NCI-H1930 (cell line): ENCODE data around the gene EFCAB6.

Experiments
- DNase-seq, 2 experiments: peaks; one replicate each; lab custom pipeline; 2025; lab: John Stamatoyannopoulos, UW

EFCAB6 gene

DNA sequence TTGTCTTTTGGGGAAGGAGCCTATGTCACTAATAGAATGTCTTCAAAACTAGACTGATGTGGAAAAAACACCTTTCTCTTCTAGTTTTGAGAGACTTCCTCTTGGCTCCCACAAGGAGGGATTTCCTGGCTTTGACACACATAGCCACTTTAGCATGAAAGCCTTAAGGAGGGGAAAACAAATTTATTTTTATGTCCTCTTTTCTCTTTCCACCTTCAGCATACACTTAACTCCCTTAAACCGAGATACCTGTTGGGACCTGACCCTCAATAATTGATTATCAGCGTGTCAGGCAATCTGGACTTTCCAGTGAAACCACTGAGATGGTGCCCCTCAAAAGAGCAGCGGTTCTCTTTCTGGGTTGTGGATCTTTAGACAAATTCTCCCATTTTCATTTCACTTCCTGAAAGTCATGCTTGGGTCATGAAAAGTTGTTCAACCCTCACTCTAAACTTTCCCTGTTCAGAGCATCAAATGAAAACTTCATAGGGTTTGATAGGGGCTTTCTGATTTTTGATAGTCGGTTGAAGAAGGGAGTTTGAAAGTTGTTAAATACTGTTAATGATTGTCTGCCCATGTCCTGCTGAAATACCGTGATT lies 9.1 kb downstream of the EFCAB6 start:
- no peak for DNase-seq

DNA sequence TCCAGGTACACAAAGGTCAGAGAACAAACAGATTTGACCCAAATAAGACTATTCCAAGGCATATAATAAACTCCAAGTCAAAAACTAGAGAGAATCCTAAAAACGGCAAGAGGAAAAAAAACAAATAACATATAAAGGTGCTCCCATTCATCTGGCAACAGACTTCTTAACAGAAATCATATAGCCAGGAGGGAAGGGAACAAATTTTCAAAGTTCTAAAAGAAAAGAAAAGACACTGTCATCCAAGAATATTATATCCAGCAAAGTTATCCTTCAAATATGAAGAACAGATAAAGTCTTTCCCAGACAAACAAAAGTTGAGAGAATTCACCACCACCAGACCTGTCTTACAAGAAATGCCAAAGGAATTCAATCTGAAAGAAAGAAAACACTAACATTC lies 11.1 kb downstream of the EFCAB6 start:
- DNase-seq: no peak

DNA sequence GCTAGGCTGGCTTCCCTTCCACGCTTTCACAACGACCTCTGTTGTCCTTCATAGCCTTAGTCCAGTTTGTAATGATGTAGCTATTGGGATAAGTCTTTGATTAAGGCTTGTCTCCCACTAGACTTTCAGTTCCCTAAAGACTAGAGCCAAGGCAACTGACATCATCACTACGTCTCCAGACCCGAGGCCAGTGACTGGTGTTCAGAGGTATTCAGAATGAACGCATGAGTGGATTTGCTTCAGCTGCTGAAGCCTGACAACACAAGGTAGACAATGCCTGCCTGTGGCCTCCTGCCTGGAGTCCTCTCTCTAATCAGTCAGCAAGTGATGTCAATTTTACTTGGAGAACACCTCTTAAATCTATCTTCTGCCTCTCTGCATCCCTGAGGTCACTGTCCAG lies 13.6 kb downstream of the EFCAB6 start:
- no peak for DNase-seq

DNA sequence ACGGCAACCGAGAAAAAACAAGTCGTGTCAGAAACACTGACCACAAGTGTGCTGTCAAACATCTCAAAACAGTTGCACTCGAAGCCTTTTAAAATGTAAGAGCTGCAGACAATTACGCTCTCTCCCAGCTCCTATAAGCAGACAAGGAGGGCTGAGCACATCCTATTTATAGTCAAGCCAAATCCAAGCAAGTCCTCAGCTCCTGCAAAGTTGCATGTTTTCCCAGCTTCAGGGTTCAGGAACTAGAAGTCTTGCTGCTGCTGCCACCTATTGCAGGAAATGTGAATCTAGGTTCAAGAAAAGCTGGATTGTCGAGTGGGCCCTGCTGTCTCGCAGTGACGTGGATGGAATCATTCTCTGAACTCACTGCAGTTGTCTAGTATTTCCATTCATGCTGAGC lies 15.5 kb downstream of the EFCAB6 start:
- no peak for DNase-seq

DNA sequence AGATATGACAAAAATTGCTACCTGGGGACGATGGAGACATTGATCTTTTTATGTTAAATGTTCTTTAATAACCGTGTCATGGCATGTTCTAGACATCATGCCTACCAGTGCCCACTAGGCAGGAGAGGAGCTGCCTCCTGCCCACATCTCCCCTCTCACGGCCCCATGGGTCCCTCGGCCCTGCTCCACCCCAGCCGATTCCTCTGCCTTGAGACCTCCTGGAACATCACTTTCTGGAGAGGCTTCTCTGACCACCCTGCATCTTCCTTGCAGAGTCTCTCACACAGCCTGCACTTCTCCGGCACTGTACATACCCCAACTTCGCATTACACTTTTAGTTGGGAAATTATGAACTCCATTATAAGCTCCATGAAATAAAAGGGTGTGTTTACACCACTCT lies 16.8 kb downstream of the EFCAB6 start:
- DNase-seq: no peak

DNA sequence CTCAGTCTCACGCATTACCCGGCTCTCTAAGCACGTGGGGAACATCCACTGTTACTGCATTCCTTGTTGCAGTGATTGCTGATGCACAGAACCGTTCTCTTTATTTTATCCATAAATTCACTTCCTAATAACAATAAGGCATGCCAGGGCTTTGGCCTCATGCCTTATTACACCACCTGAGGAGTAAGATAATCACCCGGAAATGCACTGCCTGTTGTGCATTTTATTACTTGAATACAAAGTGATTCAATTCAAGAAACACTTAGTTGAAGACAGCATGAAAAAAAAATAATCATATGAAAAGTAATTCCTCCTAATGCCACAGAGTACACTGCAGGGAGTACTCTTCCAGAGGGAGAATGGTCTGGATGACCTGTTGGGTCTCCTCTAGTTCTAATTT lies 19.2 kb downstream of the EFCAB6 start:
- DNase-seq: no peak

DNA sequence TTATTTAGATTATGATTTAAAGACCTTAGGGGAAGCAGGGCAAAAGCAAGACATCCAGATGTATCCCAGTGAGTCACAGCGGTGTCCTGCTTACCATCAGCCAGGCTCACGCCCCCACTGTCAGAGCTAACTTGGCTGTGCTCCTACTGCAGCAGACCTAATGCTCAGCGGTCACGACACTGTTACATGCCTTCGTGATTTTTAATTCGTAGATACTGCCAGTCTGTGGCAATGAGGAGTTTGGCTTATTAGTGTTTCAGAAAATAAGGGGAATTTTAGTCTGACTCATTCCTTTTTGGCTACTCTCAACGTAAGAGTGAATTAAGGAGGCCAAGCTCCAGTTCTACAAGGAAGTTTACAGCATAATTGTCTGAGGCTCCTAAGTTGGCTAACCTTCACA lies 22.7 kb downstream of the EFCAB6 start:
- DNase-seq: no peak

DNA sequence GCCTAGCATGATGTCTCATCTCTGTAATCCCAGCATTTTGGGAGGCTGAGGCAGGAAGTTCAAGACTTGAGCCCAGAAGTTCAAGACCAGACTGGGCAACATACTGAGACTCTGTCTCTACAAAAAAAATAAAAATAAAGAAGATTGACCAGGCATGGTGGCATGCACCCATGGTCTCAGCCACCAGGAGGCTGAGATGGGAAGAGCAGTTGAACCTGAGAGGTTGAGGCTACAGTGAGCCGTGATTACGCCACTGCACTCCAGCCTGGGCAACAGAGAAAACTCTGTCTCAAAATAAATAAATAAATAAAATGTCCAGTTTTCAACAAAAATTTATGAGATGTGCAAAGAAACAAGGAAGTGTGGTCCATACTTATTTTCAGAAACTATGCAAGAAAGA lies 28.3 kb downstream of the EFCAB6 start:
- no peak for DNase-seq

DNA sequence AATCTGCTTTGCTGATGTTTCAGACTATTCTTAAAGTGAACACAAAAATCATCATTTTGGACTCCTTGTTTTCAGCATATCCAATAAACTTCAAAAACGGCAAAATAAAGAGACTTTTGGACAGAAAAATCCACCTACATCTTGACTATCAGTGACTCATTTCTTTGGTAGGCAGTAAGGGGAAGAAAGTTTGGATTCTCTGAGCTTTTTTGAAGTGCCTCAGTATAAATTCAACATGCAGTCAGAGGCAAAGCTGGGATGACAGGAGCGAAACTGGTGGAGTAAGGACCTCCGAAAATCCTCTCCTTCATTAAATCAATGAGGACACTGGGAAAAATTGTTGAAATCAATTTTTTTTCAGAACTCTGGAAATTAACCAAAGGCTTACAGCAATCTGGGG lies 29.7 kb downstream of the EFCAB6 start:
- no peak for DNase-seq

DNA sequence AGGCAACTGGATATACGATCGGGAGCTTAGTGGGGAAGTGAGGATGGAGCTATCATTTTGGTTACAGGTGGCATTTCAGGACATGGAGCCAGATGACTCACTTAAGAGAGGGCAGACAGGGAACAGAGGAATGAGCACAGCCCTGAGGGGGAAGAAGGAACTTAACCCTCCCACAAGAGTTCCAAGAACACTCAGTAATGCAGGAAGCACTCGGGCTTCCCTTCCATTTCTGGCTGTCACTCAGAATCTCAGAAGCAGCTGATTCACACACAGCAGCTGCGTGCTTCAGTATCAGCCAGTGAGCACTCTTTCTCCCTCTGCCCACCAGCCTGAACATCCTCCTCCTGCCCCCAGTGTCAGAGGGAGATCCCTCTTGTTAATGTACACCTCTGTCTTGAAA lies 34.8 kb downstream of the EFCAB6 start:
- no peak for DNase-seq

DNA sequence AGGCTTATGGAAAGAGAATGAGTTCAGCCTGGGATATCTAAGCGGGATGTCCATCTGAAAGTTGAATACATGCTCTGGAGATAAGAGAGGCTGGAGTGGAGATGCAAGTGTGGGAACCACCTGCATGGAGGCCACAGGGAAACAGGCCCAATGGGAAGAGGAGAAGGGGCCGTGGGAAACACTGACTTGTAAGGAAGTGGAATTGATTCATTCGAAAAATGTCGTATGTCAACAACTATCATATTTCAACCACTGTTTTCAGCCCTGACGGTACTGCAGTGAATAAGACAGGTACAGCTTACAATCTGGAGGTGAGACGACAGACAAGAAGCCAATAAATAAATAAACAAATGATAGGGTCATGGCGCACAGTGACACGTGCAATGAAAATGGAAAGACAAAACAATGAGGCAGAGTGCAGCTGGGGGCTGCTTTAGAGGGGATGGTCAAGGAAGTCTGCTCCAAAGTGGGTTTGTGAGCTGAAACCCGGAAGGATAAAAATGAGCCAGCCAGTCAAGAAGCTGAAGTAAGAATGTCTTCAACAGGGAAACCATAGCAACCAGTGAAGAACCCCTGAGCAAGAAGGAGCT lies 35.9 kb downstream of the EFCAB6 start:
- DNase-seq: no peak

DNA sequence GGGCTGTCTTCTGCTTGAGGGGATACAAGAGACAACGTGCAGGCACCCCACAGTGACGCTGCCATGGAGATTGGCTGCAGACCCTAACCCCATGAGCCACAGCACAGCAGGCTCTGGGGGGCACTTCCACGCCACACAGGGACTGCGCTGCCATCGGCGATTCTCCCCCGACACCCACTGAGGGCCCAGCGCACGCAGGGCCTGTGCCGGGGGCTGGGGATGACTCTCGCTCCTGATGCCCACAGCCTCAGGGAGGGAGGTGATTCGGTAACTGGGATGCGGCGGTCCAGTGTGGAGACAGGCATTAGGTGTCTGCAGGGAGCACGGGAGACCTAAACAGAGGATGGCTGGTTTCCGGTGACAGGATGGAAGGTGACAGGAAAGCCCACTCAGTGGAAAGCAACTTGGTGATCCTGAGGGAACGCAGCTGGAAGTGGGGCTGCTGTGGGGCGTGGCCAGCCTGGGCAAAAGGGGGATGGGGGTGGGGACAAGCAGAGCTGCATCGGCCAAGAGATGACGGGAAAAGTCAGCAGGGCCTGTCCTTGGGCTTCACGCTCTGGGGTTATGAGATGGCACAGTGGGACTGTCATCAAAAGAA lies 37.7 kb downstream of the EFCAB6 start:
- DNase-seq: no peak

DNA sequence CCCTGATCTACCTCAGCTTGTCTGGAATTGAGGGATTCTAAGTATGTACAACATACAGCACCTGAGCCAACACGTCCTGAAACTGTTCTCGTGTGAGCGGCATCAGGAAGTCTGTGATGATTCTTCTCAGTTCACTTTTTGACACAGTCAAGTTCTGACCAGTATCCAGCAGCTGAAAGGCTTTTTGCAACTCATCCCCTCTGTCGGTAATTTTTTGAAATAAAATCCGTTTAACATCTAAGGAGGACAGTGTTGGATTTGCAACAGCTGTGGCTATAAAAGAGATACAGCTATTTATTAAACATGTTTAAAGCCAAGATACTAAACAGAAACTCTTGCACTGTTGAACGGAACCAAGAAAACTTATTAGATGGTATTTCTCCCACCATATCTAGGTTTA lies 39.3 kb downstream of the EFCAB6 start:
- no peak for DNase-seq

DNA sequence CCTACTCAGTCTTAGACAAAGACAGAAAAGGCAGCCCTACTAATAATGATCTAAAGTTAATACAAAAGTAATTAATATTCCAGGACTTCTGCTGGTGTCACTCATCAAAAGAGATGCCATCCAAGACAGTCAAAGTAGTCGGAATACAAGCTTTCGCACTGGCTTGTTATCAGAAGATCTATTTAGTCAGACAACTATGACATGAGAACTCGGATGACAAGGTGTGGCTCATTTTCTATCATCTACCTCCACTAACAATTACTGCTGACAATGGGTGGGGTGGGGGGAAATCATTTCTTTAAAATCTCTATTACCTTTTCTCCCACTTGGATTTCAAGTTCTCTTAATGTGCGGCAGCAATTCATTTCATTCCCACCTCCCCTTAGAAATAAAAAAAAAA lies 56.7 kb downstream of the EFCAB6 start:
- no peak for DNase-seq

DNA sequence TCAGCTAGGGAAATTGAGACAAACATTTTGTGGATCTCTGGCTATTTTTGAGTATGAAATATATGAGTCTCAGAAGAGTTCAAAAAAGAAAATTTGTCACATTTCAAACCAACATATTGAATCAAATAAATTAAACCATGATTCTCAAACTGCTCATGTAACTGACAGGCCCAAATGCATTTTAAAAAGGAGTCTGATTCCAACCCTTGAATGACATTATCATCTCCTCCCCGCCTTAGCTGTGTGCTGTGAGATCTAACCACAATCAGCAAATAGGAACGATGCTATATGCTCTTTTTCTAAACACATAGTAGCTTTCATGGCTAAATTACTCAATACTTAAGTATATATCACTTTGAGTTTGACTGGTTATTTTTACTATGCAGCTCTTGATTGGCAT lies 57.1 kb downstream of the EFCAB6 start:
- DNase-seq: no peak

DNA sequence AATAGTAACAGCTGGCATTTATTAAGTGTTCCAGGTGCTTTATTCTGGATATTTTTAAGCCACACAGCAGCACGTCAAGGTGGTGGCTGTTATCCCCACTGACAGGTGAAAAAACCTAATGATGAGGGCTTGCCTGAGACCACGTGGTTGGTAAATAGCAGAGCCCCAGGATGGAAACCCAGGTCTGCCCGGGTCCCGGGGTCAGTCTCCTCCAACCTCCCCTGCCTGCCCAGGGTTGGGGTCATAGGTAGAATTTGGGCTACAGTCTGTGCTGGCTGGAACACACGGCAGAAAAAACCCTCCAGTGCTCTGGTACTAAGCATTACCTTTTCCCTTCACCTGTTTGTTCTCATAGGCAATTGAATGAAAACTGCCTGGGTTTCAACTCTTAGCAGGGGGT lies 57.9 kb downstream of the EFCAB6 start:
- no peak for DNase-seq

DNA sequence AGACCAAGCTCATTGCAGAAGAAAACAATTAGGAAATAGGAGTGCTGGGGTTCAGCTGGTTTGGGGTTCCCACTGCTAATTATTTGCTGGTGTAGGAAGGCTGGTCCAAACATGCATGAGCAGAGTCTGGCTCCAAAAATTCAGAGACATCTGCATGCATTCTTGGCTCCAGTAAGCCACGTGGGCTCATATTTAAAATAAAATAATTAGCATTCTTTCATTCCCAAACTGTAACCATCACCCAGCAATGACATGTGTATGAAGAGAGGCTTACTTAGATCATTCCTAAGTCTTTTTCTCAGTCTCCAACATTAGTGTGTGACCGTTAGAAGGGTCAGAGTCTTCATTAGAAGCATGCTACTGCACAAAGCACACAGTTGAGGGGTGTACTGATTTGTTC lies 58.4 kb downstream of the EFCAB6 start:
- DNase-seq: no peak

DNA sequence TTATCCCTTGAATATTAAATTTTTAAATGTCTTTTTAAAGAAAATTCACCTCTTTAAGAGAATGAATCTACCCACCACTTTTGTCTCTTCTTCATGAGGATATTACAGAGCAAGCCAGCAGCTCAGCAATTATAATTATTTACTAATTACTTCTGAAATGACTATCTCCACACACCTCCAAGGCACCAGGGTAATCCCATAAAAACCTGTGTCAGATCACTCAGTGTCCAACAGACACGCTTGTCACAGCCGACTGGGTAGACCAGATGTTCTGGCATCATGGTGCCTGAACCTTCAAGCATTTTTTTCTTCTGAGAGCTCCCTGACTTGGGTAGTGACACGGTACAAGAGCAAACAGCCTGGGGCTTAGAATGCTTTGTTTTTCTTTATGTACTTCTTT lies 61.4 kb downstream of the EFCAB6 start:
- DNase-seq: no peak

DNA sequence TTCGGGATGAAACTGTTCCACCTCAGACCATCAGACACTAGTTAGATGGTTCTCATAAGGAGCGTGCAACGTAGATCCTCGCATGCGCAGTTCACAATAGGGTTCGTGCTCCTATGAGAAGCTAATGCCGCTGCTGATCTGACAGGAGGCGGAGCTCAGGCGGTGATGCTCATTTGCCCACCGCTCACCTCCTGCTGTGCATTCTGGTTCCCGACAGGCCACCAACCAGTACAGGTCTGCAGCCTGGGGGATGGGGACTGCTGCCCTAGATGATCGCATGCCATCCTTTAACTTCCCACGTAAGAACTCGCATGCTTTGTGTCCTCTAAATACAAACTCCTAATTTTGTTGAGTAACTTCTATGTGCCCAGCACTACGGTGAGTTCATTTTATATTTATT lies 62.6 kb downstream of the EFCAB6 start:
- DNase-seq: no peak

DNA sequence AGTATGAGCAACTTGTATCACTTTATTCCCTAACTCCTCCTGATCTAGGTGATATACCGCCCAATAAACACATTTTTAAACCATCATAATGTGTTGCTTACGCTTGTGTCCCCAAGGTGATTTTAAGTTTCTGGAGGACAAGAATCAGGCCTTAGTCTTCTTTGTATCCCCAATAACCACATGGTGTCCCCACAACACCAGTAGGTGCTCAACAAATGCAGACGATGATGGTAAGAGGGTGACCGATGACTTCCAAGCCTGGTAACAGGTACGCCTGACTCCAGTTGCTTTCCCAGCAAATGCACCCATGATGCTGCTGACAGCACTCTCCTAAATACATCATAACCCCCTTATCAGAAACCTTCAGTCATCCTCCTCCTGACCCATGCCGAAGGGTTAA lies 64.2 kb downstream of the EFCAB6 start:
- no peak for DNase-seq

DNA sequence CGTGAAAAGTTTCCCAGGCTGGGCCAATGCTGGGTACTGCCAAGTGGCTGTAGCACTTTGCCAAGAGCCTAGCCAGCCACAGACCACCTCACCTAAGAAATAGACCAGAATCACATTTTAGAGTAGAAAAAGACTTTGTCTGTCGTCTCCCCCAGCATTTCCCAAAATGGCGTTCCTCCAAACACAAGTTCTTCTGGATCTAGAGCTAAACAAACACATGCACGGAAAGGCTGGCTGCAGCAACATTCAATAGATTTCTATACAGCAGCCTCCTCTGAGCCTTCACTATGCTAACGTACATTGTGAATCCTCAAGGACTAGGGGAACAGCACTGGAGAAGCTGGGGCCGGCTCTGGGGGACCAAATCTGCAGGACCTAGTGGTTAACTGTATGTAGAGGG lies 65.0 kb downstream of the EFCAB6 start:
- DNase-seq: no peak

DNA sequence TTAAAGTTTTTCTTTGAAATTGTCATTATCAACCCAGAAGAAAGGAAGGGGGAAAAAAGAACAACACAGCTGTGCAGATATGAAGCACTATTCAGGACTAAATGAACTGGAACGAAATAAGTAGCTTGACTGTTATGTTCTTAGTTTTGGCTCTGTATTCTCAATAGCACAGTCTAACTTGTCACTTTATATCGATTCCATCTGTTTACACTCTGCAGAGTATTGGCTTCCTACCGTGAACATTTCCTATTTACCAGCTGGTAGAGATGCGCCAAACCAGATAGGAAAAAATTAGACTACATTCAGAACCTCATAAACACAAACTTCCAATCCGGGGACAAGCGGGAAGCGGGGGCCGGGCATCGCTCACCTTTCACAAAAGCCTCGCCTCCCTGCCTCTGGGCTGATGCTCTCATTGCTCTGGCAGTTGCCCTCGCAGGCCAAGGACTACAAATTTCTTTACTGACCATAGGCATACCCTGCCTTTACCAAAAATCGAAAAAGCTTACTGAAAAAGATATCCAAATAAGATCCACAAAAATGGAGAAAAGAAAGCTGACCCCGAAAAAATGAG lies 66.2 kb downstream of the EFCAB6 start:
- DNase-seq: no peak

DNA sequence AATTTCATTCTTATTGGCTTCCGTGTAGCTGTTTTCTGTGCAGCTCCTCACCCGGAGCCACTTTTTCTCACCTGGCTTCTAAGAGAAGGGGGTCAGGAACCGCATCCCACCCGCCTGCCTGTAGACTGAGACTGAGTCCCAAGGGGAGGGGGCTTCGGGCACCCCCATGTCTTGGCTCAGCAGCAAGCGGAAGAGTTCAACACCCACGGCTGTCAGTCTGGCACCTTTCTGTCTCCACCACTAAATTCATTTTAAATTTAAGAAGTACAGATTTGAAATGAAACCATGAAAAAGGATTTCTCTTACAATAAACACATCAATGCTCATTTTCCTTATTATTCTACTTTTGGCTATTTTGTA lies 66.7 kb downstream of the EFCAB6 start:
- no peak for DNase-seq
